ENCODE results near the gene SLC38A1. TPM values are rescaled to one million over a fixed set of nuclear protein-coding genes. Genes with fewer than 3 reads are reported as not detected.

The SLC38A1 gene
- polyA plus RNA-seq, 1 experiment = 136 TPM

GRCh38 chr12:46233423-46233822, 35.4 kb downstream of the SLC38A1 start:
- ChIA-PET CTCF (interaction anchor here (1.6 kb wide), 1 partner anchor 109 kb away, joined by 4 read pairs; no protein-coding TSS in a partner anchor), POLR2A (no interaction called here)
- Histone ChIP-seq H3K4me3 (ENCODE audit: low read depth, low read length) (no peak overlapping the region), H3K27ac (ENCODE audit: low read depth, low read length) (no peak overlapping the region), H3K27me3 (ENCODE audit: control insufficient read depth, insufficient read depth, low read length) (no peaks in the 10 kb centered on the region), H3K9me3 (ENCODE audit: control insufficient read depth, insufficient read depth, low read length) (no peaks in the 10 kb centered on the region)
- TF ChIP-seq CTCF (IDR thresholded peaks at IDR 0.05; ENCODE audit: low read depth, low read length) = no peak
- DNase-seq (ENCODE audit: low read depth, low spot score) = no peak

GRCh38 chr12:46230983-46231382, 37.9 kb downstream of the SLC38A1 start:
- no peaks in the 10 kb centered on the region for H3K9me3 ChIP-seq (ENCODE audit: control insufficient read depth, insufficient read depth, low read length)
- no peak for TF ChIP-seq CTCF (IDR thresholded peaks at IDR 0.05; ENCODE audit: low read depth, low read length)
- H3K4me3 ChIP-seq (ENCODE audit: low read depth, low read length) = no peak overlapping the region
- no peaks in the 10 kb centered on the region for H3K27me3 ChIP-seq (ENCODE audit: control insufficient read depth, insufficient read depth, low read length)
- no peak for DNase-seq (ENCODE audit: low read depth, low spot score)
- no peak overlapping the region for H3K27ac ChIP-seq (ENCODE audit: low read depth, low read length)
- CTCF ChIA-PET = no interaction called here
- POLR2A ChIA-PET = no interaction called here

- no peak for TF ChIP-seq CTCF (IDR thresholded peaks at IDR 0.05; ENCODE audit: low read depth, low read length)
- Histone ChIP-seq H3K27ac (ENCODE audit: low read depth, low read length) (no peak overlapping the region), H3K9me3 (ENCODE audit: control insufficient read depth, insufficient read depth, low read length) (no peaks in the 10 kb centered on the region), H3K27me3 (ENCODE audit: control insufficient read depth, insufficient read depth, low read length) (no peaks in the 10 kb centered on the region), H3K4me3 (ENCODE audit: low read depth, low read length) (no peak overlapping the region)
- CTCF ChIA-PET = no interaction called here
- POLR2A ChIA-PET = no interaction called here
- no peak for DNase-seq (ENCODE audit: low read depth, low spot score)
Observed at GRCh38 chr12:46230306-46230705, 38.5 kb downstream of the SLC38A1 start.

GRCh38 chr12:46227616-46228015, 41.2 kb downstream of the SLC38A1 start:
- no peak overlapping the region for H3K4me3 ChIP-seq (ENCODE audit: low read depth, low read length)
- no peak for TF ChIP-seq CTCF (IDR thresholded peaks at IDR 0.05; ENCODE audit: low read depth, low read length)
- H3K27me3 ChIP-seq (ENCODE audit: control insufficient read depth, insufficient read depth, low read length) = no peaks in the 10 kb centered on the region
- ChIA-PET POLR2A (no interaction called here), CTCF (no interaction called here)
- H3K9me3 ChIP-seq (ENCODE audit: control insufficient read depth, insufficient read depth, low read length) = no peaks in the 10 kb centered on the region
- no peak overlapping the region for H3K27ac ChIP-seq (ENCODE audit: low read depth, low read length)
- no peak for DNase-seq (ENCODE audit: low read depth, low spot score)

GRCh38 chr12:46224386-46224785, 44.5 kb downstream of the SLC38A1 start:
- no peaks in the 10 kb centered on the region for H3K9me3 ChIP-seq (ENCODE audit: control insufficient read depth, insufficient read depth, low read length)
- CTCF ChIA-PET = interaction anchor here (1.3 kb wide), 1 partner anchor 39 kb away, joined by 5 read pairs; no protein-coding TSS in a partner anchor
- H3K4me3 ChIP-seq (ENCODE audit: low read depth, low read length) = no peak overlapping the region
- no peak overlapping the region for H3K27ac ChIP-seq (ENCODE audit: low read depth, low read length)
- POLR2A ChIA-PET = no interaction called here
- H3K27me3 ChIP-seq (ENCODE audit: control insufficient read depth, insufficient read depth, low read length) = no peaks in the 10 kb centered on the region
- no peak for DNase-seq (ENCODE audit: low read depth, low spot score)
- TF ChIP-seq CTCF (IDR thresholded peaks at IDR 0.05; ENCODE audit: low read depth, low read length) = no peak
